Hepatocyte (in vitro differentiated cells): ENCODE results near the gene SSRP1. TPM values are rescaled to one million over a fixed set of nuclear protein-coding genes. Genes with fewer than 3 reads are reported as not detected.

Experiments used
- DNase-seq: peaks from one replicate; pipeline ENCODE4 v3.0.0-alpha.2; 2016; ENCODE audit warnings: low spot score
- H2AFZ ChIP-seq: fragments of 200-600 bp; sonication (generic); 2 replicates; pipeline ENCODE4 v1.6.0; 2016; ENCODE audit warnings: antibody characterized with exemption, mild to moderate bottlenecking
- H3K27ac ChIP-seq: fragments of 200-600 bp; sonication (generic); 2 replicates; pipeline ENCODE4 v1.5.1; 2016; ENCODE audit warnings: mild to moderate bottlenecking
- H3K27me3 ChIP-seq: fragments of 200-600 bp; sonication (generic); 2 replicates; pipeline ENCODE4 v1.6.1; 2016
- H3K36me3 ChIP-seq: fragments of 200-600 bp; sonication (generic); replicated peaks from 2 replicates; pipeline ENCODE4 v1.5.1; 2016; ENCODE audit warnings: low read depth; ENCODE audit not compliant: insufficient read depth
- H3K4me1 ChIP-seq: fragments of 200-600 bp; sonication (generic); 2 replicates; pipeline ENCODE4 v1.5.1; 2016; ENCODE audit warnings: mild to moderate bottlenecking, moderate library complexity; ENCODE audit not compliant: insufficient read depth
- H3K4me2 ChIP-seq: fragments of 200-600 bp; sonication (generic); 2 replicates; pipeline ENCODE4 v1.6.0; 2016
- H3K4me3 ChIP-seq: fragments of 200-600 bp; sonication (generic); 2 replicates; pipeline ENCODE4 v1.5.1; 2016; ENCODE audit warnings: mild to moderate bottlenecking
- H3K79me2 ChIP-seq: fragments of 200-600 bp; sonication (generic); 2 replicates; pipeline ENCODE4 v1.6.0; 2017; ENCODE audit warnings: mild to moderate bottlenecking
- H3K9me2 ChIP-seq: fragments of 200-600 bp; sonication (generic); replicated peaks from 2 replicates; pipeline ENCODE4 v1.6.0; 2017; ENCODE audit warnings: mild to moderate bottlenecking; ENCODE audit not compliant: insufficient read depth
- H3K9me3 ChIP-seq: fragments of 200-600 bp; sonication (generic); 2 replicates; pipeline ENCODE4 v1.5.1; 2016; ENCODE audit warnings: low read depth, mild to moderate bottlenecking
- H4K20me1 ChIP-seq: fragments of 200-600 bp; sonication (generic); 2 replicates; pipeline ENCODE4 v1.6.0; 2016; ENCODE audit warnings: mild to moderate bottlenecking; ENCODE audit not compliant: insufficient read depth, poor library complexity, severe bottlenecking
- CTCF ChIP-seq: fragments of 200-600 bp; sonication (generic); IDR thresholded peaks from 2 replicates; pipeline ENCODE4 v1.5.1; 2016; ENCODE audit warnings: antibody characterized with exemption, mild to moderate bottlenecking; ENCODE audit not compliant: poor library complexity
- EZH2 ChIP-seq: fragments of 200-600 bp; sonication (generic); IDR thresholded peaks from 2 replicates; pipeline ENCODE4 v1.6.1; 2016; ENCODE audit warnings: antibody characterized with exemption, mild to moderate bottlenecking, borderline replicate concordance
- EZH2phosphoT487 ChIP-seq: fragments of 200-600 bp; sonication (generic); IDR thresholded peaks from one replicate; pipeline ENCODE4 v1.6.1; 2018; ENCODE audit warnings: antibody characterized with exemption, mild to moderate bottlenecking, low read depth, moderate library complexity; ENCODE audit not compliant: unreplicated experiment, severe bottlenecking
- WGBS: methylation state at CpG from one replicate; pipeline ENCODE4 v1.1.6; 2016; ENCODE audit warnings: low lambda C conversion rate; ENCODE audit errors: missing lambda C conversion rate; 5-methylcytosine and 5-hydroxymethylcytosine counted together
- polyA plus RNA-seq: library from polyadenylated mRNA; unstranded; fragments of >200 nt; fragmentation: Nextera tagmentation; extraction: Ambion mirVana; gene quantifications from 2 replicates; pipeline ENCODE4 v1.2.1, GENCODE V29; 2016
- total RNA-seq: library from RNA; depleted of rRNA; stranded (reverse); fragments of >200 nt; gene quantifications from 2 replicates; pipeline ENCODE4 v1.2.3, GENCODE V29; 2014

SSRP1 gene
- total and polyA plus RNA-seq, 2 experiments from 2014 or later: 34.0 to 64.6 TPM

- H3K4me2 ChIP-seq: no peak overlapping the region
- peaks cover 11% of the 10 kb centered on the region for H3K4me1 ChIP-seq
- WGBS: 87% methylated on average over 5 of the region's 5 CpGs
- H3K27me3 ChIP-seq: no peaks in the 10 kb centered on the region
- H3K4me3 ChIP-seq: no peak overlapping the region
- H4K20me1 ChIP-seq: no peaks in the 10 kb centered on the region
- no peaks in the 10 kb centered on the region for H3K36me3 ChIP-seq
- no peak for DNase-seq
- H3K9me3 ChIP-seq: no peaks in the 10 kb centered on the region
- peak overlapping the region; percentile 83 for H3K27ac ChIP-seq
- TF ChIP-seq EZH2phosphoT487: no peak
- no peak for TF ChIP-seq EZH2
- TF ChIP-seq CTCF: no peak
- H3K9me2 ChIP-seq: no peaks in the 10 kb centered on the region
- no peak overlapping the region for H2AFZ ChIP-seq
- H3K79me2 ChIP-seq: no peaks in the 10 kb centered on the region
Observed at GRCh38 chr11:57279116-57279515, 56.6 kb downstream of the SSRP1 start.

GRCh38 chr11:57278721-57279095, 57.0 kb downstream of the SSRP1 start:
- Histone ChIP-seq H4K20me1 (no peaks in the 10 kb centered on the region), H3K27ac (peak overlapping the region; percentile 83), H3K36me3 (no peaks in the 10 kb centered on the region), H3K79me2 (no peaks in the 10 kb centered on the region), H3K4me2 (peak overlapping the region; percentile 68), H3K27me3 (no peaks in the 10 kb centered on the region), H3K4me3 (no peak overlapping the region), H3K4me1 (peaks cover 8% of the 10 kb centered on the region), H3K9me2 (no peaks in the 10 kb centered on the region), H3K9me3 (no peaks in the 10 kb centered on the region), H2AFZ (peak overlapping the region; percentile 83)
- TF ChIP-seq EZH2phosphoT487 (no peak), CTCF (no peak), EZH2 (no peak)
- WGBS: 78% methylated on average over 7 of the region's 7 CpGs
- no peak for DNase-seq

DNA sequence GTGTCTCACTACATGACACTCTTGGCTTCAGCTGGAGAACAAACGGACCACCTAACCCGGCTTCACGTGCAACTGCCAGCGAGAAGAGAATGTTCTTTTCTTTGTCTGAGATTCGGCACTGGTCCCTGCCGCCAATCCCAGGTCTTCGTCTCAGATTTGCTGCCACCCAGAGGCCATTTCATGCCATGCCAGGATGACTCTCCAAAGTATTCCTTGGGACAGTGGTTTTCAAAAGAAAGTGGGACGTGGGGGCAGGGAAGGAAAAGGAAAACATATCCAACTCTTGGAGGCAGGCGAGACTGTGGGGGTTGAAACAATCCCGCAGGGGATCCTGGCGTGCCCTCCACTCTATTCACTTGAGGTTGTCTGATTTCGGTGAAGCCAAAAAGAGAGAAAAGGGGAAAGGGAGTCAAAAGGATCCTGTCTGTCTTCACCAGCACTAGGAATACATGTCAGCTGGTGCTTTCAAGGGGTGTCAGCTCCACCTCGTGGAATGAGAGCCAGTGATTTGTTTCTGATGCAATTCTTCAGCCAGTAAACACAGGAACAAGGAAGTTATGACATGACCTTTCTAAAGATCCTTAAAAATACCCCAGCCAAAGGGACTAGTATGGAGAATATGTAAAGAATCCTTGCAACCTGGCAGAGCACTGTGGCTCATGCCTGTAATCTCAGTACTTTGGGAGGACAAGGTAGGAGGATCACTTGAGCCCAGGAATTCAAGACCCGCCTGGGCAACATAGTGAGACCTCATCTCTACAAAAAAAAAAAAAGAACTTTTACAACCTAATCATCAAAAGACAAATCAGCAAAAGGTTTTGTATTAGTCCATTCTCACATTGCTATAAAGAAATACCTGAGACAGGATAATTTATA, 57.6 kb downstream of the SSRP1 start:
- Histone ChIP-seq H3K79me2 (no peaks in the 10 kb centered on the region), H3K4me3 (no peak overlapping the region), H4K20me1 (no peaks in the 10 kb centered on the region), H3K9me2 (no peaks in the 10 kb centered on the region), H3K4me2 (peak overlapping the region; percentile 68), H2AFZ (peak overlapping the region; percentile 83), H3K27ac (peak overlapping the region; percentile 83), H3K9me3 (no peaks in the 10 kb centered on the region), H3K4me1 (peaks cover 6% of the 10 kb centered on the region), H3K36me3 (no peaks in the 10 kb centered on the region), H3K27me3 (no peaks in the 10 kb centered on the region)
- 11% methylated on average over 14 of the region's 14 CpGs for WGBS
- DNase-seq: peak; percentile 88
- TF ChIP-seq CTCF (peak; percentile 83), EZH2 (no peak)
